WTC11 (cell line): Measurements from ENCODE around the gene KAT6B. TPM values are rescaled to one million over a fixed set of nuclear protein-coding genes. Genes with fewer than 3 reads are reported as not detected.

Experiments used
- ATAC-seq: fragments of 200-7000 bp; cut with Tn5 transposase; 2 replicates; pipeline ENCODE4 v1.10.0; 2021; ENCODE audit warnings: mild to moderate bottlenecking, moderate library complexity
- CTCF ChIA-PET: fragments of 300-600 bp; sonication (Branson Sonifier 250); formaldehyde crosslinking; loops from one replicate; lab custom pipeline; 2021; ENCODE audit warnings: antibody characterized with exemption; lab: Charles Lee
- POLR2A ChIA-PET: fragments of 350-600 bp; sonication (Branson Sonifier 250); formaldehyde crosslinking; loops from one replicate; lab custom pipeline; 2021; ENCODE audit warnings: antibody characterized with exemption; lab: Charles Lee
- DNase-seq: peaks from one replicate; pipeline ENCODE4 v3.0.0; 2021; ENCODE audit warnings: low spot score
- H3K27ac Mint-ChIP-seq: 2 replicates; pipeline ENCODE4 v1.8.0; 2021; ENCODE audit warnings: mixed read lengths
- H3K27me3 Mint-ChIP-seq: 2 replicates; pipeline ENCODE4 v1.8.0; 2021; ENCODE audit warnings: low read depth, mild to moderate bottlenecking, moderate library complexity, mixed read lengths
- H3K36me3 Mint-ChIP-seq: 2 replicates; pipeline ENCODE4 v1.8.0; 2021; ENCODE audit warnings: mixed read lengths
- H3K4me1 Mint-ChIP-seq: 2 replicates; pipeline ENCODE4 v1.8.0; 2022; ENCODE audit warnings: mixed read lengths
- H3K4me3 Mint-ChIP-seq: 2 replicates; pipeline ENCODE4 v1.8.0; 2021; ENCODE audit warnings: mild to moderate bottlenecking, moderate library complexity, mixed read lengths
- H3K9me3 Mint-ChIP-seq: 2 replicates; pipeline ENCODE4 v1.8.0; 2021; ENCODE audit warnings: mixed read lengths
- AR ChIP-seq: fragments of 250-450 bp; sonication (Bioruptor Pico); IDR thresholded peaks from 2 replicates; pipeline ENCODE4 v1.9.0; 2021; ENCODE audit warnings: mild to moderate bottlenecking
- E2F4 ChIP-seq: sonication (generic); formaldehyde crosslinking; IDR thresholded peaks from 2 replicates; pipeline ENCODE4 v1.8.1; 2022; ENCODE audit warnings: low read depth, mild to moderate bottlenecking, moderate library complexity, missing genetic modification reagents, borderline replicate concordance
- GABPB1 ChIP-seq: sonication (generic); formaldehyde crosslinking; IDR thresholded peaks from 2 replicates; pipeline ENCODE4 v1.8.1; 2023; ENCODE audit warnings: mild to moderate bottlenecking, missing genetic modification reagents
- GRHL2 ChIP-seq: fragments of 250-450 bp; sonication (Bioruptor Pico); IDR thresholded peaks from 2 replicates; pipeline ENCODE4 v1.8.0; 2022; ENCODE audit warnings: mild to moderate bottlenecking, moderate library complexity; ENCODE audit not compliant: insufficient replicate concordance, severe bottlenecking
- MYBL2 ChIP-seq: sonication (generic); formaldehyde crosslinking; IDR thresholded peaks from 2 replicates; pipeline ENCODE4 v1.8.1; 2023; ENCODE audit warnings: mild to moderate bottlenecking, moderate library complexity, missing genetic modification reagents
- NFATC4 ChIP-seq: fragments of 250-450 bp; sonication (Bioruptor Pico); IDR thresholded peaks from 2 replicates; pipeline ENCODE4 v1.9.0; 2021; ENCODE audit warnings: mild to moderate bottlenecking
- TCF7 ChIP-seq: sonication (generic); formaldehyde crosslinking; IDR thresholded peaks from 2 replicates; pipeline ENCODE4 v1.8.0; 2022; ENCODE audit warnings: mild to moderate bottlenecking, low read depth, missing genetic modification reagents, moderate library complexity
- ZNF232 ChIP-seq: sonication (generic); formaldehyde crosslinking; IDR thresholded peaks from 2 replicates; pipeline ENCODE4 v1.8.0; 2022; ENCODE audit warnings: mild to moderate bottlenecking, missing genetic modification reagents
- ZNF396 ChIP-seq: fragments of 250-450 bp; sonication (Bioruptor Pico); IDR thresholded peaks from 2 replicates; pipeline ENCODE4 v1.8.0; 2021; ENCODE audit warnings: mild to moderate bottlenecking, moderate library complexity, borderline replicate concordance
- ZNF423 ChIP-seq: fragments of 250-450 bp; sonication (Bioruptor Pico); IDR thresholded peaks from 2 replicates; pipeline ENCODE4 v2.1.2; 2022; ENCODE audit warnings: mild to moderate bottlenecking, moderate library complexity
- ZNF532 ChIP-seq: fragments of 250-450 bp; sonication (Bioruptor Pico); IDR thresholded peaks from 2 replicates; pipeline ENCODE4 v1.9.0; 2021; ENCODE audit warnings: mild to moderate bottlenecking, borderline replicate concordance
- total RNA-seq: library from RNA; stranded (reverse); gene quantifications from 3 replicates; pipeline ENCODE4 v1.2.3, GENCODE V29; 2021
- TF ChIP-seq, protein P1 (sequence below): fragments of 200-600 bp; IDR thresholded peaks from 2 replicates; pipeline ENCODE4 v1.8.0; 2022; ENCODE audit warnings: antibody characterized with exemption
- TF ChIP-seq, protein P2 (sequence below): sonication (generic); formaldehyde crosslinking; conservative IDR thresholded peaks from 2 replicates; pipeline ENCODE4 v1.8.1; 2023; ENCODE audit warnings: mild to moderate bottlenecking, low read depth, missing genetic modification reagents, moderate library complexity
- TF ChIP-seq, protein P3 (sequence below): sonication (generic); formaldehyde crosslinking; IDR thresholded peaks from 2 replicates; pipeline ENCODE4 v1.8.1; 2023; ENCODE audit warnings: mild to moderate bottlenecking, missing genetic modification reagents, borderline replicate concordance

Gene KAT6B
- total RNA-seq, 1 experiment from 2014 or later = 18.5 TPM

DNA sequence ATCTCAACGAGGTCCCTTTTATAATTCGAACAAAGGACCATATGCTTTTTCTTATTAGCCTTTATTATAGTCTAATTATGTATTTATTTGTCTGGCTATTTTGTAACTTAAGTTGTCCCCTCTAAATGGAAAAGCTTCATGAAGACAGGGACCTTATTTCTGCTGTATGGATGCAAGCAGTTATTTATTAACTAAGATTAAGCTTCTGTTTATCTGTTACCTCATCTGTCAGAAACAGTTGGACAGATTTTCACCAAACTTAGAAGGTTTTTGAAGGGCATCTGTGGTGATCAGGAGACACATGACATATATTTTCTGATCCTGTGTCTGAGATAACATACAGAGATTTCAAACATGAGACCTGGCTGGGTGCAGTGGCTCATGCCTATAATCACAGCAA lies 43.2 kb downstream of the KAT6B start:
- ATAC-seq = no peak
- H3K36me3 Mint-ChIP-seq = no peaks in the 10 kb centered on the region
- CTCF ChIA-PET = no interaction called here
- TF ChIP-seq E2F4 (CRISPR knock-in tag) (no peak), GABPB1 (CRISPR knock-in tag) (no peak), ZNF232 (CRISPR knock-in tag) (no peak), ZNF396 (no peak), NFATC4 (CRISPR knock-in tag) (no peak), MYBL2 (CRISPR knock-in tag) (no peak), AR (CRISPR knock-in tag) (no peak), GRHL2 (CRISPR knock-in tag) (no peak), ZNF423 (CRISPR knock-in tag) (no peak), ZNF532 (no peak), TCF7 (CRISPR knock-in tag) (no peak)
- TF ChIP-seq, protein P1, sequence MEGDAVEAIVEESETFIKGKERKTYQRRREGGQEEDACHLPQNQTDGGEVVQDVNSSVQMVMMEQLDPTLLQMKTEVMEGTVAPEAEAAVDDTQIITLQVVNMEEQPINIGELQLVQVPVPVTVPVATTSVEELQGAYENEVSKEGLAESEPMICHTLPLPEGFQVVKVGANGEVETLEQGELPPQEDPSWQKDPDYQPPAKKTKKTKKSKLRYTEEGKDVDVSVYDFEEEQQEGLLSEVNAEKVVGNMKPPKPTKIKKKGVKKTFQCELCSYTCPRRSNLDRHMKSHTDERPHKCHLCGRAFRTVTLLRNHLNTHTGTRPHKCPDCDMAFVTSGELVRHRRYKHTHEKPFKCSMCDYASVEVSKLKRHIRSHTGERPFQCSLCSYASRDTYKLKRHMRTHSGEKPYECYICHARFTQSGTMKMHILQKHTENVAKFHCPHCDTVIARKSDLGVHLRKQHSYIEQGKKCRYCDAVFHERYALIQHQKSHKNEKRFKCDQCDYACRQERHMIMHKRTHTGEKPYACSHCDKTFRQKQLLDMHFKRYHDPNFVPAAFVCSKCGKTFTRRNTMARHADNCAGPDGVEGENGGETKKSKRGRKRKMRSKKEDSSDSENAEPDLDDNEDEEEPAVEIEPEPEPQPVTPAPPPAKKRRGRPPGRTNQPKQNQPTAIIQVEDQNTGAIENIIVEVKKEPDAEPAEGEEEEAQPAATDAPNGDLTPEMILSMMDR = no peak
- TF ChIP-seq, protein P2, sequence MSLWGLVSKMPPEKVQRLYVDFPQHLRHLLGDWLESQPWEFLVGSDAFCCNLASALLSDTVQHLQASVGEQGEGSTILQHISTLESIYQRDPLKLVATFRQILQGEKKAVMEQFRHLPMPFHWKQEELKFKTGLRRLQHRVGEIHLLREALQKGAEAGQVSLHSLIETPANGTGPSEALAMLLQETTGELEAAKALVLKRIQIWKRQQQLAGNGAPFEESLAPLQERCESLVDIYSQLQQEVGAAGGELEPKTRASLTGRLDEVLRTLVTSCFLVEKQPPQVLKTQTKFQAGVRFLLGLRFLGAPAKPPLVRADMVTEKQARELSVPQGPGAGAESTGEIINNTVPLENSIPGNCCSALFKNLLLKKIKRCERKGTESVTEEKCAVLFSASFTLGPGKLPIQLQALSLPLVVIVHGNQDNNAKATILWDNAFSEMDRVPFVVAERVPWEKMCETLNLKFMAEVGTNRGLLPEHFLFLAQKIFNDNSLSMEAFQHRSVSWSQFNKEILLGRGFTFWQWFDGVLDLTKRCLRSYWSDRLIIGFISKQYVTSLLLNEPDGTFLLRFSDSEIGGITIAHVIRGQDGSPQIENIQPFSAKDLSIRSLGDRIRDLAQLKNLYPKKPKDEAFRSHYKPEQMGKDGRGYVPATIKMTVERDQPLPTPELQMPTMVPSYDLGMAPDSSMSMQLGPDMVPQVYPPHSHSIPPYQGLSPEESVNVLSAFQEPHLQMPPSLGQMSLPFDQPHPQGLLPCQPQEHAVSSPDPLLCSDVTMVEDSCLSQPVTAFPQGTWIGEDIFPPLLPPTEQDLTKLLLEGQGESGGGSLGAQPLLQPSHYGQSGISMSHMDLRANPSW (CRISPR knock-in tag) = no peak
- TF ChIP-seq, protein P3, sequence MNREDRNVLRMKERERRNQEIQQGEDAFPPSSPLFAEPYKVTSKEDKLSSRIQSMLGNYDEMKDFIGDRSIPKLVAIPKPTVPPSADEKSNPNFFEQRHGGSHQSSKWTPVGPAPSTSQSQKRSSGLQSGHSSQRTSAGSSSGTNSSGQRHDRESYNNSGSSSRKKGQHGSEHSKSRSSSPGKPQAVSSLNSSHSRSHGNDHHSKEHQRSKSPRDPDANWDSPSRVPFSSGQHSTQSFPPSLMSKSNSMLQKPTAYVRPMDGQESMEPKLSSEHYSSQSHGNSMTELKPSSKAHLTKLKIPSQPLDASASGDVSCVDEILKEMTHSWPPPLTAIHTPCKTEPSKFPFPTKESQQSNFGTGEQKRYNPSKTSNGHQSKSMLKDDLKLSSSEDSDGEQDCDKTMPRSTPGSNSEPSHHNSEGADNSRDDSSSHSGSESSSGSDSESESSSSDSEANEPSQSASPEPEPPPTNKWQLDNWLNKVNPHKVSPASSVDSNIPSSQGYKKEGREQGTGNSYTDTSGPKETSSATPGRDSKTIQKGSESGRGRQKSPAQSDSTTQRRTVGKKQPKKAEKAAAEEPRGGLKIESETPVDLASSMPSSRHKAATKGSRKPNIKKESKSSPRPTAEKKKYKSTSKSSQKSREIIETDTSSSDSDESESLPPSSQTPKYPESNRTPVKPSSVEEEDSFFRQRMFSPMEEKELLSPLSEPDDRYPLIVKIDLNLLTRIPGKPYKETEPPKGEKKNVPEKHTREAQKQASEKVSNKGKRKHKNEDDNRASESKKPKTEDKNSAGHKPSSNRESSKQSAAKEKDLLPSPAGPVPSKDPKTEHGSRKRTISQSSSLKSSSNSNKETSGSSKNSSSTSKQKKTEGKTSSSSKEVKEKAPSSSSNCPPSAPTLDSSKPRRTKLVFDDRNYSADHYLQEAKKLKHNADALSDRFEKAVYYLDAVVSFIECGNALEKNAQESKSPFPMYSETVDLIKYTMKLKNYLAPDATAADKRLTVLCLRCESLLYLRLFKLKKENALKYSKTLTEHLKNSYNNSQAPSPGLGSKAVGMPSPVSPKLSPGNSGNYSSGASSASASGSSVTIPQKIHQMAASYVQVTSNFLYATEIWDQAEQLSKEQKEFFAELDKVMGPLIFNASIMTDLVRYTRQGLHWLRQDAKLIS (CRISPR knock-in tag) = no peak
- POLR2A ChIA-PET = no interaction called here
- DNase-seq = no peak
- no peaks in the 10 kb centered on the region for H3K9me3 Mint-ChIP-seq
- peaks cover 13% of the 10 kb centered on the region for H3K4me1 Mint-ChIP-seq
- no peak overlapping the region for H3K27ac Mint-ChIP-seq
- no peaks in the 10 kb centered on the region for H3K27me3 Mint-ChIP-seq
- H3K4me3 Mint-ChIP-seq = no peak overlapping the region
